Kidney capillary endothelial cell (primary cell): ENCODE results near the gene CETP.
"Not testable (repeated sequence)": the region's sequence is repeated elsewhere in the genome, so short reads cannot be mapped to it uniquely, and the experiment has no call there.

Experiments used
- DNase-seq: peaks from one replicate; pipeline ENCODE4 v3.0.0-alpha.2; 2018; ENCODE audit warnings: low spot score

CETP gene

DNA sequence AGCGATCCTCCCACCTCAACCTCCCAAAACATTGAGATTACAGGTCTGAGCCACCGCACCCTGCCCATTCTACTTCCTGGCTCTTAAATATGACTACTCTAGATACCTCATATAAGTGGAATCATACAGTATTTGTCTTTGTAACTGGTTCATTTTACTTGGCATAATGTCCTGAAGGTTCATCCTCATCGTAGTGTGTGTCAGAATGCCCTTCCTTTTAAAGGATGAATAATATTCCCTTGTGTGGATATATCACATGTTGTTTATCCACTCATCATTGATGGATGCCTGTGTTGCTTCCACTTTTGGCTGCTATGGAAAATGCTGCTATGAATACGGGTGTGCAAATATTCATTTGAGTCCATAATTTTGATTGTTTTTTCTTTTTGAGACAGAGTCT is 5.7 kb upstream of the CETP start:
- no peak for DNase-seq

DNA sequence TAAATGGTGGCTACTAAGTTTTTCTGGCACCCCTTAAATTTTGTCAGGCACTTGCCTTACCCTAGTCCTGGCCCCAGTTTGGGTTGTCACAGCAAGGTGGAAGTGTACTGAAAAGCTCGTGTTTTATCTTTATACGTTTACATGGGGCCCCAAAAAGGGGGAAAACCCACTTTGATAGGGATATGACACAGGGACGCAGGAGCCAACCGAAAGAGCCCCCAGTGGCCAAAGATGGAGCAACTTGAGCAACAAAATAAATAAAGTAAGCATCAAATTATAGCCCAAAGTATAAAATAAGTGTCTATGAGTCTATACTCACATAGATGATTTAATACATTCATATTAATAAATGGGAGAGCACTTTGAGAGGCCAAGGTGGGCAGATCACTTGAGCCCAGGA is 5.0 kb upstream of the CETP start:
- no peak for DNase-seq

DNA sequence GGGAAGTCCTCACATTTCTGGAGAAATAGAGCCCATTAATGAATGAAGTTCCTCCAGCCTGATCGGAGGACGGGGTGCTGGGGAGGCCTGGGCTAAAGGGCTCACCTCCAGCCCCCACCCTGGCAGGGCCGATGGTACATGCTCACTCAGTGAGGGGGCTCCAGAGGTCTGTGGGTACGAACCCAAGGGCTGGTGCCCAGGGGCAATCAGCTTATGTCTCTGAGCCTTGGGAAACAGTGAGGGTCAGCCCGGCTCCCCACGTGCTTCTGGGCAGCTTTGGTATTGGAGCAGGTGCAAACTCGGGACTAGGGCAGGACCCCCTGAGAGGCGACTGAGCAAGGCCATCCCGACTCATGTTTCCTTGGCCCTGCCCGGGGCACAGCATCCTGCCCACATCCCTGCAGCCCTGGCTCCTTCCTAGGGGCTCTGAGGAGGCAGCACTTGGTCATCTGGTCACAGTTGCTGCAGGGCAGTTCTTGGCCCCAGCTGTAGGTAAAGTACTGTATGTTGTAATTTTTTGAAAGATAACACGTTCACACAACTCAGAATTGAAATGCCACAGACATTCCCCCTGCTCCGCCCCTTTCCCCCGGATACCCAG is 969 bp upstream of the CETP start:
- no peak for DNase-seq

DNA sequence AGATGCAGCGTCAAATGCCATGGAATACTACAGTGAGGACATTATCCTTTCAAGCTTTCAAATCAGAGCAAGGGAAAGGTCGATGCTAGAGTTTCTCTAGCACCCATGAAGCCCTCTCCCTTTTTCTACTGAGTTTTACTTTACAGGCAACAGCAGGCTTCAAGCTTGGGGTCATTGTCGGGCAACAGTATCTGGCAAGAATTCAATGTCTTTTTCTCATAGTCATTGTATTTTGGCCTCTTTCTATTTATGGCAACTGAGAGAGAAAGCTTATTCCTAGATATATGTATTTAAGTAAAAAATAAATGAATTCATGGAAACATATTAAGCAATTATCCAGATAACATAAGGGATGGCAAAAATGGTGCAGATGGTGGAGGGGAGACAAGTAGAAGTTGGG is 364 bp upstream of the CETP start:
- peak; percentile 63 for DNase-seq

DNA sequence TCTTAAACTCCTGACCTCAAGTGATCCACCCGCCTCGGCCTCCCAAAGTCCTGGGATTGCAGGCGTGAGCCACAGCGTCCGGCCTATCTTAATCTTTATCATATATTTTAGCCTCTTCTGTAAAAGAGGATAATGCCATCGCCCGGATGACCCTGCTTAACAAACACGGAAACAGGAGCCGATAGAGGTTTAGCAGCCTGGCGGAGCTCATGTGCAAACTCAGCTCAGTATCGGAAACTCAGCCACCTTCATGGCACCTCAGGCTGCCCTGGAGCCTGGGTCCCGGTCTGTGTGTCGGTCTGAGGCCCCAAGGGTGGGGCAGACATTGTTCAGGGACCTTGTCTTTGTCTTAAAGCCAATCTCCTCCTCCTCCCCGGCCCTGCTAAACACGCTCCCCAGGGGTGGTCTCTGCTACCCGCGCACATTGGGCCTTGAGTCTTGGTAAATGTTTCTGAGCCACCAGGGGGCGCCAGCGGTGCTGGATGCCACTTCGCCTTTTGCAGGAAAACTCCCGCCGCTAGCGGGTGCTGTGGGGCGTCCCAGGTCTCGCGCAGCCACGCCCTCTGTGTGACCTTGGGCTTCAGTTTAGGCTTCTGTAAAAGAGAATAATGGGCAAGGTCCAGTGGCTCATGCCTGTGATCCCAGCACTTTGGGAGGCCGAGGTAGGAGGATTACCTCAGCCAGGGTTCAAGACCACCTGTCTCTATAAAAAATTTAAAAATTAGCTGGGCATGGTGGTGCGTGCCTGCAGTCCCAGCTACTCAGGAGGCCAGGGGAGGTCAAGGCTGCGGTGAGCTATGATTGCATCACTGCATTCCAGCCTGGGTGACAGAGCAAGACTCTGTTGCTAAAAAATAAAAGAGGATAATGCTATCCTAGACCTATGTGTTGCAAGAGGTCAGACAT is 2.7 kb downstream of the CETP start:
- peak; percentile 79 for DNase-seq

DNA sequence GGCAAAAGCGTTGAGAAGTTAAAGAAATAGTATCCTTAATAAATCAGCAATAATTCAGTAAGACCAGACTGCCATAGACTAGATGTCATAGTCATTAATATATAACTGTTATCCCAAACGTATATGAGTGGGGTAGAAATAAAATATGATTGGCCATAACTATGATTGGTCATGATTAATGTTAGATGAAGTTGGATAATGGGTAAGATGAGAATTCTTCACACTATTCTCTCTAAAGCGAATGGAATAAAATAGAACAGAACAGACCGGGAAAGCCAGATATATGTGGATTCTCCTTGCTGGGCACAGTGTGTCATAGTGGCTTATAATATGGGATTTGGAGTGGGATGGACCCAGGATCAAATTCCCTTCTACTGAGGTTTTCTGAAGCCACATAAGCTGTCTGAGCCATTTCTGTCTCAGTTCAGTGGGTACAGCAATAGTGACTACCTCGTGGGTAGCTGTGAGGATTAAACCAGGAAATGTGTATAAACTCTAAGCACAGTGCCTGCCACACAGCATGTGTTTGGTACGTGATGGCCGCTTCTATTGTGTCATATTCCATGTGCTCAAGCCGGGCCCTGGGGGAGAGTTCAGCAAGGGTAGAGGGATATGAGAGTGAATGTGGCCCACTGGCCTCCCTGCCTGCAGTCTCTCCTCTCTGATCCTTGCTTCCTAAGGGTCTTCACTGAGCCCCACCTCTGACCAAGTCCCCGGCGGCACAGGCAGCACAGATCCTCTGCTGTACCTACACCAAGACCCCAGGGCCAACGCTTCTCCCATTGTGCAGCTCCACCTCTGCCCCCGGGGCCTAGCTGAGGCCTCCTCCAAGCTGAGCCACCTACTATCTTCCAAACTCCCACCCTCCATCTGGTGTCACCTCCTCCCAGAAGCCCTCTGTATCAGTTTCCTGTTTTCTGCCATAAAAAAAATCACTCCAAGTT is 3.7 kb downstream of the CETP start:
- DNase-seq, result no peak

DNA sequence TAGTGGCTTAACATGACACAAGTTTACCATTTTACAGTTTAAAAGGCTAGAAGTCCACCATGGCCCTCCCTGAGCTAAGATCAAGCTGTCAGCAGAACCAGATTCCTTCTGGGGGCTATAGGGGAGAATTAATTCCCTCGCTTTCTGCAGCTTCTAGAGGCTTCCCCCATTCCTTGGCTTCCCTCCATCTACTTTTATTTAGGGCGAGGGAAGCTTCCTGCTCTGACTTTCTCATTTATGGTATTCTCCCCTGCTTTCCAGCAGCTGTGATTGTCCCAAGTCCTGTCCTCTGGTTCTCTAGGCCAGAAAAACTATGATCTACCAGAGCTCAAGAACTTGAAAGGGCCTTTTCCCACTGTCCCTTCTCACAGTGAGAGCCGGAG is 4.3 kb downstream of the CETP start:
- no peak for DNase-seq

DNA sequence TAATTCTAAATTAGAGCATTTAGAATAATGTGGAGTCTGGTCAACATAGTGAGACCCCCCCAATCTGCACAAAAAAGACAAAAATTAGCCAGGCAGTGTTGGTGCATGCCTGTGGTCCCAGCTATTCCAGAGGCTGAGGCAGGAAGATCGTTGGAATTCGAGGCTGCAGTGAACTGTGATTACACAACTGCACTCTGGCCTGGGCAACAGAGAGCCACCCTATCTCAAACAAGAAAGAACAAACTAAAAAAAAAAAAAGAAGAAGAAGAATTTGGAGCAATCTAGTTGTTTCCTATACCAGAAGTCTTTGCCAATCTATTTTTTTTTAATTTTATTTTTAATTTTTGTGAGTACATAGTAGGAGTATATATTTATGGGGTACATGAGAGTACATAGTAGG is 6.0 kb downstream of the CETP start:
- no peak for DNase-seq

DNA sequence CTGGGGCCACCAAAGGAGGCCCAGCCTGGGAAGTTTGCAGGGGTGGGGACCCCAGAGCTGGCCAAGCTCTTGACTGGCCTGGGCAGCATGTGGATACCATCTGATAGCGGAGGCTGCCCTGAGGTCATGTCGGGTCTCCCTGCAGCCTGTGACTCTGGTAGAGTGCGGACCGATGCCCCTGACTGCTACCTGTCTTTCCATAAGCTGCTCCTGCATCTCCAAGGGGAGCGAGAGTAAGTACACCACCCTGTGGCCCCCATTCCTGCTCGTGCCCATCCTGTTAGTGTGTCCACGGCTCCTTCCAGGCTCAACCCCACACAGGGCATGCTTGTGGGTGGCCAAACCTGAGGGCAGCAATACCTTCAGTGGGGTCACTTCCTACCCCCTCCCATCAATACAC is 8.0 kb downstream of the CETP start:
- no peak for DNase-seq

DNA sequence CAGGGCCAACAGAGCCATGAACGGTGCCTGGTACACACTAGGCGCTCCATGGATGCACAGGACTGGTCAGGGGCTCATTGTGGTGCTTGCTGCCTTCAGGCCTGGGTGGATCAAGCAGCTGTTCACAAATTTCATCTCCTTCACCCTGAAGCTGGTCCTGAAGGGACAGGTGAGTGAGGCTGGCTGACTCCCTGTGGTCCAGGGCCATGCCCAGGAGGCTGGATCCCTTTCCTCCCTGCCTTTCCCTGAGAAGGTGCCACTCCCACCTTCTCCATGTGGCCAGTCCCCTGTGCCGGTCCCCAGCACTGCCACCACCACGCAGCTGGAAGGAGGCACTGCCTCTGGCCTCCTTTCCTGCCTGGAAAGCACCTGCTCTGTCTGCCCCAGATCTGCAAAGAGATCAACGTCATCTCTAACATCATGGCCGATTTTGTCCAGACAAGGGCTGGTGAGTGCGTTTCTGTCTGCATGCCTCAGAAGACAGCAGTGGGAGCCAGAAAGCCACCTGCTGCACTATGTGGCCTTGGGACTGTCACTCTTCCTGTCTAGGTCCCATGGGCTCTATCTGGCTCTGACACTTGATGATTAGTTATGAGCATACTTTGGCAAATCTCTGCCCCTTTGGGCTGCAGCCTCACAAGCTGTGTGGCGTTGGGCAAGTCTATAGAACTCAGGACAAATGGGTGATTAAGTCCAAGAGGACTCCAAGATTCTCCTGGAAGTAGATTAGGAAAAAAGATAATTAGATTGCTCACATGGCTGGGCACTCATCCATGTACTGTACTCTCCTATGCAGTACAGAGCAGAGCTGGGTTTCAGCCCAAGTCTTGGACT is 9.4 kb downstream of the CETP start:
- DNase-seq, result no peak

DNA sequence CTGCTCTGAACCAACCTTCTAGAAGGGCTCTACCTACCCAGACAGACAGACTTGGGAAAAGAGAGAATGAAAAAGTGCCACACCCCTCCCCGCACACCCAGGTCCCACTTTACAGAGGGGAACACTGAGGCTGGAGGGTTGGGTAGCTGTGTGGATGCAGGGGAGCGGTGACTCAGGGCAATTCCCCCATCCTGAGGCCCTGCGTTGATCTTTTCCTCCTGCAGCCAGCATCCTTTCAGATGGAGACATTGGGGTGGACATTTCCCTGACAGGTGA is 10.0 kb downstream of the CETP start:
- DNase-seq, result no peak

DNA sequence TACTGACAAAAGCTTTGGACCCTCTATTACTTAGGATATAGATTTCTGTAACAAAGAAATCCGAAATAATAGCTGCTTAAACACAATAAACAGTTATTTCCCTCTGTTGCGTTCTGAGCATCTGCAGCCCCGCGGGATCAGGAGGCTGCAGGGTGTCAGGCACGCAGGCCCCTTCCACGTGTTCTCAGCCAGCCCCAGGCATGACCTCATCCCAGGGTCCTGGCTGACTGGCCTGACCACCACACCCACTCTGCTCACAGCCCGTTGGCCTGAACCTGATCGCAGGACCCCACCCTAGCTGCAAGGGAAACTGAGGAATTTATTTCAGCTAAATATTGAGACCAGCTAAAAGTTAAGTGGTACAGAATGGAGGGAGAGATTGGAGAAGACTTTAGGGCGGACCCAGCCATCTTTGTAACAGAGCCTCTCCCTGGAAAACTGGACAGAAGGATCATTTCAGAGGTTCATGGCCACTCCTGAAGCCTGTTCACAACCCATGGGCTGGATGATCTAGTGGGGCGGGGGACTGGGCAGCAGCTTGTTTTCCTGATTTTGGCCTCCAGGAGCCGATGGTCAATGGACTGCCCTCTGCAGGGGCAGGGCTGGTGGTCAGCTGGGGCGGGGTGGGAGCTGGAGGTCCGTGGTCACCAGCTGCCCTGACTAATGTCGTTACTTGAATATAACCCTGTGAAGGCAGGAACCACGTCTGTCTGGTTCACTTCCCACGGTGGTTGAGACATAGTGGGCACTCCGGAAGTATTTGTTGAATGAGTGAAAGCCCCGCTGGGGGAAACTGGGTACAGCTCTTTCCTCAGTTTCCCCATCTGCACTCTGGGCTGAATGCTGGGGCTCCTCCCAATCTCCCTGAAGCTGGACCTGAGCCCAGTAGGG is 10.9 kb downstream of the CETP start:
- DNase-seq, result no peak

DNA sequence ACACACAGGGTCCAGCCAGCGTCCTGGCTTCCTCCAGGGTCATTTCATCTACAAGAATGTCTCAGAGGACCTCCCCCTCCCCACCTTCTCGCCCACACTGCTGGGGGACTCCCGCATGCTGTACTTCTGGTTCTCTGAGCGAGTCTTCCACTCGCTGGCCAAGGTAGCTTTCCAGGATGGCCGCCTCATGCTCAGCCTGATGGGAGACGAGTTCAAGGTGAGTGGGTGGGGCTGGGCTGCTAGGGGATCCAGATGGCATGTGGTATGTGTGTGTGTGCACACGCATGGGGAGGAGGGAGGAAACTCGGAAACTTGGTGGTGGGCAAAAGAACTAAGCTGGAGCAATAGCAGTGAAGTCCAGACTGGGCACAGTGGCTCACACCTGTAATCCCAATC is 11.5 kb downstream of the CETP start:
- no peak for DNase-seq

DNA sequence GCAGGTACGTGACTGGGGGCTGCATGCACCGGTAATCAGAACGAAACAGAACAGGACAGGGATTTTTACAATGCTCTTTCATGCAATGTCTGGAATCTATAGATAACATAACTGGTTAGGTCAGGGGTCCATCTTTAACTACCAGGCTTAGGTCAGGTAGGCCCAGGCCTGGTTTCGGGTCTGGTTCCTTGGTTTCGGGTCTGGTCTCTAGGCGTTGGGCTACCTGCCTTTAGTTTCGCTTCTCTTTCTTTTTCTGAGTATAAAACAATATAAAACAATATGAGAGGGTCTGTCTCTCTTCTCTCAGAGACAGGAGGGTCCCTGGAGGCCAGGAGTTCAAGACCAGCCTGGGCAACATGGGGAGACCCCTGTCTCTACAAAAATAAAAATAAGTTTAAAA is 12.1 kb downstream of the CETP start:
- DNase-seq, result not testable (repeated sequence)

DNA sequence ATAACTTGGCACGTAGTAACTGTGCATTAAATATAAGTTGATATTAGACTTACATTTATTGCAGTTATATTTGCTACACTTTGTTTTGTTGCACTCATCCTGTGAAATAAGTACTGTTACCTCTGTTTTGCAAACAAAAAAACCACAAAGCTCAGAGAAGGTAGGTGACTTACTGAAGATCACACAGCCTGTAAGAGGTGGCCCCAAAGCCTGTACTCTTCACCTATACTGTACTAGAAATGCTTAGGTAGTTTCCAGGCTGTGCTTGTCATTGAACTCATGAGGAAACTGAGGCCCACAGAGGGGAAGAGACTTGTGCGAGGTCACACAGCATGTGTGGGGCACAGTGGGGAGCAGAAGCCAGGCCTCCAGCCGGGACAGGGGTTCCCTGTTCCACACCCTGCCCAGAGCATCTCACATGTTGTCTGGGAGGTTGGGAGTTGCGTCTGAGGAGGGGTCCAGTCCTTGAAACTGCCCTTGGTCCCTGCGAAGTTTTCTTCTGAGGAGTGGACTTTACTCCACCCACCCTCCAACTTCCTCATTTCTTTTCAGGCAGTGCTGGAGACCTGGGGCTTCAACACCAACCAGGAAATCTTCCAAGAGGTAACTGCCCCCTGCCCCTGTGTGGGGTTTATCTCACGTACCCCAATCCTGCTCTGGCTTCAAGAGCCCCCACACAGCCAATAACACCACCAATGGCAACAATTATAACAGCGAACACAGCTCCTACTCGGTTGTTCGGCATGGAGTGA is 13.0 kb downstream of the CETP start:
- no peak for DNase-seq

DNA sequence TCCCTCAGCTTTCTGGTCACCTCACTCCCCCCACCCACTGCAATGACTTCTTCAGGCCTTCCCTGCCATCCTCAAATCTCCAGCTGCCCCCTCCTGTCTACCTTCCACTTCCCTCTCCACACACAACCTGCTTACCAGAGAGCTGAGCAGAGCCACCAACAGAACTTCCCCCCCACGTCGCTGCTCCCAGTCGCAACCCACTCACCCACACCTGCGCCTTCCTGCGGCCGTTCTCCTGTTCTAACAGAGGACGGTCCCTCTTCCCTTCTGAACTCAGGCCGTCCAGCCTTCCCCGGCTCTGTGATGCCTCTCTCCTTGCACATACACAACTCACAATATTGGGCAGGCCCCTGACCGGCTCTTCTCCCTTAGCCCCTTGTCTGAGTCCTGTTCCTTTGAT is 14.0 kb downstream of the CETP start:
- no peak for DNase-seq

DNA sequence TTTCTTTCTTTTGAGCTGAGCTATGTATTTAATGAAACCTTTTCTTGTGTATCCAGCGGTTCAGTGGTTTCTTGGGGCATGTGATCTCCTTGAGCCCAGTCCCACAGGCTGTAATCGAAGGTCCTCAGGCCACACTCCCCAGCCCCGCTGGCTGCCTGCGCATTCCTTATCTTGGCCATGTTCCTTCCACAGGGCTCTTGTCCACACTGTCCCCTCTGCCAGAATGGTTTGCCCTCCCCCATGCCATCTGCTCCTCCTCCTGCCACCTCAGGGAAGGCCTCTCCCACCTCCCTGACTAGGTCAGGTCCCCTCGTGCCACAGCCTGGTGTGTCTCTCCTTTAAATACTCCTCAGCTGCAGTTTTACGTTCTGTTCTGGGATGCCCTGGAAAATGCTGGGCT is 15.5 kb downstream of the CETP start:
- no peak for DNase-seq

DNA sequence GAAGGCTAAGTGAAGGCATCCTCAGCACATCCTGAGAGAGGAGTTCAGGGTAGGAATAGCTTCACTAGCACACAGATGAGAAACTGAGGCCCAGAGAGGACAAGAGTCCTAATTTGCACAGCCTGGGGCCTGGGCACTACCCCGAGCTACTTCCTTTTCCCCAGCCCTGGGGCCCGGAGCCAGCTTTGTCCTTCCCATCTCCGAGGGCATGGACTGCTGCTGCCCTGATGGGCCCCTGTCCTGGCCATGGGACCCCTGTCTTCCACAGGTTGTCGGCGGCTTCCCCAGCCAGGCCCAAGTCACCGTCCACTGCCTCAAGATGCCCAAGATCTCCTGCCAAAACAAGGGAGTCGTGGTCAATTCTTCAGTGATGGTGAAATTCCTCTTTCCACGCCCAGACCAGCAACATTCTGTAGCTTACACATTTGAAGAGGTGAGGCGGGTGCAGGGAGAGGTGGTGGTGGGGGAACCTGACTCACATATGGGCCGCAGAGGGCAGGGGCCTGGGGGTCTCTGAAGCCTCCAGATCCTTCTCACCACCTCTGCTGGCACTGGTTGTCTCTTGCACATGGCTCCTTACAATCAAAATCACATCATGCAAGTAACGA is 16.2 kb downstream of the CETP start:
- no peak for DNase-seq

DNA sequence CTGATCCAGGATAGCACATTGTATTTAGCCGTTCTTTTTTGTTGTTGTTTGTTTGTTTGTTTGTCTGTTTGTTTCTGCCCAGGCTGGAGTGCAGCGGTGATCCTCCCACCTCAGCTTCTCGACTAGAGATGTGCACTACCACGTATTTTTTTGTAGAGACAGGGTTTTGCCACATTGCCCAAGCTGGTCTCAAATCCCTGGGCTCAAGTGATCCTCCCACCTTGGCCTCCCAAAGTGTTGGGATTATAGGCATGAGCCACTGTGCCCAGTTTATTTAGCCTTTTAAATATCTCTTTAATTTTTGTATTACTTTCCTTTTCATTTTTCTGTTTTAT is 18.4 kb downstream of the CETP start:
- no peak for DNase-seq
